ENCODE measurements around the gene TRIM63.

TRIM63 gene

DNA sequence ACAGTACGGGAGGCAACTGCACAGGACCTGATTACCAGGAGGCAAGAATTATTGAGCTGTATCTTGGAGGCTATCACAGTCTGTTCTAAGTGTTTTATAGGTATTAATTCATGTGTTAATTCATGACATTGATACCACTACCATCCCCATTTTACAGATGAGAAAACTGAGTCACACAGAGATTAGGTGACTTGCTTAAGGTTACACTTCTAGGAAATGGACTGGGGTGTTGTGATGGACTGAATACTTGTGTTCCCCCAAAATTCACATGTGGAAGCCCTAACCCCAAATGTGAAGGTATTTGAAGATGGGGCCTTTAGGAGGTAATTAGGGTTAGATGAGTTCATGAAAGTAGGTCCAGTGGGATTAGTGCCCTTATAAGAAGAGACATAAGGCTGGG, 10.1 kb upstream of the TRIM63 start:
- H3K27me3 ChIP-seq (ENCODE audit: control insufficient read depth in 2 of 2, insufficient read depth in 2 of 2, low read length in 2 of 2), result peaks cover 4 to 15% of the 10 kb centered on the region in 2 donors
- no peak overlapping the region for H3K9ac ChIP-seq (ENCODE audit: low read depth in 1 of 2, low read length in 2 of 2)
- peaks cover 0 to 2% of the 10 kb centered on the region in 2 donors for H3K4me1 ChIP-seq (ENCODE audit: control insufficient read depth in 2 of 2, insufficient read depth in 2 of 2, low read length in 2 of 2)
- no peaks in the 10 kb centered on the region for H3K36me3 ChIP-seq (ENCODE audit: control insufficient read depth in 2 of 2, insufficient read depth in 2 of 2, low read length in 2 of 2)
- H3K4me3 ChIP-seq (ENCODE audit: low read length in 2 of 2), result no peak overlapping the region
- H3K27ac ChIP-seq (ENCODE audit: low read depth in 2 of 2, low read length in 2 of 2), result no peak overlapping the region
- no peaks in the 10 kb centered on the region for H3K9me3 ChIP-seq (ENCODE audit: control insufficient read depth in 2 of 2, low read length in 2 of 2)

DNA sequence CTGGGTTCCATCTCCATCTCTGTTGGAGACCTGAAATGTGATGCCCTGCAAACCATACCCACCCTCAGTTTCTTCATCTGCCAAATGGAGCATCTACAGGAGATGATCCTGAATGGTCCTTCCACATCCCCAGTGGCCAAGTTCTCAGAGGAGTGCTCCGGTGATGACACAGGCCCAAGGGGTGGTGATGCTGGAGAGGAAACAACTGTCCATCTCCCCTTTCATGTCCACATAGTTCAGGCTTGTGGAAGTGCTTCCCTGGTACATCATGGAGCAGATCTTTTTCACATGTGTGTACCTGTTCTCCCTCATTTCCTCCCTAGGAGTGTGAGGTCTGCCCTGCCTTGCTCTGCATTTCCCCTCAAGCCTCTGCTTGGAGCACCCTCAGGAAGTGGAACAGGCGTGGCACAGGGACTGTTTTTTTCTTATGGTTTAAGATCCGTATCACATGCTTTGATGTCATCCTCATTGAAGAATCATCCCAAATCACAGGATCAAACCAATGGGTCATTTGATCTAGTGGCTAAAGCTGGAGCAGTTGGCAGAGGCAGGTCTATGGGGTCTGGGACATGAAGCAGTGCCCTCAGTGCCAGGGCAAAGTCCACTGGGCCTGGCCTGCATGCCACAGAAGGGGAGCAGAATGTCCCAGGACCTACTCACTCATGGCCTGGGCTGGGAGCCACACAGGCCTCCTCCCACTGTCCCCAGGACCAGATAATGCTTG, 8.2 kb upstream of the TRIM63 start:
- H3K9me3 ChIP-seq (ENCODE audit: control insufficient read depth in 2 of 2, low read length in 2 of 2), result no peaks in the 10 kb centered on the region
- H3K4me1 ChIP-seq (ENCODE audit: control insufficient read depth in 2 of 2, insufficient read depth in 2 of 2, low read length in 2 of 2), result peaks cover 0 to 2% of the 10 kb centered on the region in 2 donors
- H3K4me3 ChIP-seq (ENCODE audit: low read length in 2 of 2), result no peak overlapping the region

DNA sequence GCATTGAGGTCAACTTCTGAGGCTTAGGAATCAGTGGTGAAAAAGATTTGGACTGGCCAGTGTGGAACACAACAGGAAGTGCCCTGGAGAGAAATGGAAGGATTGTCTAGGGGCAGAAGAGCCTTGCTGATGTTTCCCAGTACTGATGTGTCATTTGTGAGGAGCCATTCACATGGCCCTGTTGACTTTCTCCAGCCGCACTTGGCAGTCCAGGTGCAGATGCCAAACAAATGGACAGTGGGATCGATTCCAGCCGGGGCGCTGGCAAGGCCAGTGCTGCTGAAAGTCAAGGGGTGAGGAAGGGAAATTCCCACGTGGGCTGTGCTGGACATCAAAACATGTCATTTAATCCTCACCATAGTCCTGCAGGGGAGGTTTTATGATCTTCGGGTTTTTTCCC, 4.9 kb upstream of the TRIM63 start:
- H3K36me3 ChIP-seq (ENCODE audit: control insufficient read depth in 2 of 2, insufficient read depth in 2 of 2, low read length in 2 of 2), result no peaks in the 10 kb centered on the region
- H3K9me3 ChIP-seq (ENCODE audit: control insufficient read depth in 2 of 2, low read length in 2 of 2), result no peaks in the 10 kb centered on the region
- no peak overlapping the region for H3K4me3 ChIP-seq (ENCODE audit: low read length in 2 of 2)
- H3K27me3 ChIP-seq (ENCODE audit: control insufficient read depth in 2 of 2, insufficient read depth in 2 of 2, low read length in 2 of 2), result peaks cover 12 to 25% of the 10 kb centered on the region in 2 donors
- no peak overlapping the region for H3K27ac ChIP-seq (ENCODE audit: low read depth in 2 of 2, low read length in 2 of 2)
- H3K9ac ChIP-seq (ENCODE audit: low read depth in 1 of 2, low read length in 2 of 2), result no peak overlapping the region
- H3K4me1 ChIP-seq (ENCODE audit: control insufficient read depth in 2 of 2, insufficient read depth in 2 of 2, low read length in 2 of 2), result peaks cover 0 to 2% of the 10 kb centered on the region in 2 donors

More for the DNA sequence above, 8.2 kb upstream of the TRIM63 start:
- H3K27ac ChIP-seq (ENCODE audit: low read depth in 2 of 2, low read length in 2 of 2), result no peak overlapping the region
- H3K9ac ChIP-seq (ENCODE audit: low read depth in 1 of 2, low read length in 2 of 2), result no peak overlapping the region
- no peaks in the 10 kb centered on the region for H3K36me3 ChIP-seq (ENCODE audit: control insufficient read depth in 2 of 2, insufficient read depth in 2 of 2, low read length in 2 of 2)
- H3K27me3 ChIP-seq (ENCODE audit: control insufficient read depth in 2 of 2, insufficient read depth in 2 of 2, low read length in 2 of 2), result peaks cover 7 to 26% of the 10 kb centered on the region in 2 donors

DNA sequence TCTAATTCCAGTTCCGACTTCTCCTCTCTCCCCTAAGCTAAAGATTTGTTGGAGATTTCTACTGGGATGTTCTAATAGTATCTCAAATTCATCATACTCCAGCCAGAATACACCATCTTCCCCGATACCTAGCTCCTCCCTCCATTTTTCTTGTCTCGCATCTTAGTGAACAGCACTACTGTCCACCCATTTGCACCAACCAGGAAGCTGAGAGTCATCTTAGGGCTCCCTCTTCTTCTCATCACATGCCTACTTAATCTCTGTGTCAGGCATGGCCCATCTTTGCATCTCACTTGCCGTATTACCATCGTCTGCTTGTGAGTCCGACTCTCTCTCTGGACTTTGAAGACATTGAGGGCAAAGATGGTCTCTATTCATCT, 3.5 kb upstream of the TRIM63 start:
- H3K36me3 ChIP-seq (ENCODE audit: control insufficient read depth in 2 of 2, insufficient read depth in 2 of 2, low read length in 2 of 2), result no peaks in the 10 kb centered on the region
- peaks cover 12 to 25% of the 10 kb centered on the region in 2 donors for H3K27me3 ChIP-seq (ENCODE audit: control insufficient read depth in 2 of 2, insufficient read depth in 2 of 2, low read length in 2 of 2)
- H3K4me3 ChIP-seq (ENCODE audit: low read length in 2 of 2), result no peak overlapping the region
- H3K9ac ChIP-seq (ENCODE audit: low read depth in 1 of 2, low read length in 2 of 2), result no peak overlapping the region
- no peaks in the 10 kb centered on the region for H3K9me3 ChIP-seq (ENCODE audit: control insufficient read depth in 2 of 2, low read length in 2 of 2)
- no peak overlapping the region for H3K27ac ChIP-seq (ENCODE audit: low read depth in 2 of 2, low read length in 2 of 2)
- no peaks in the 10 kb centered on the region for H3K4me1 ChIP-seq (ENCODE audit: control insufficient read depth in 2 of 2, insufficient read depth in 2 of 2, low read length in 2 of 2)

DNA sequence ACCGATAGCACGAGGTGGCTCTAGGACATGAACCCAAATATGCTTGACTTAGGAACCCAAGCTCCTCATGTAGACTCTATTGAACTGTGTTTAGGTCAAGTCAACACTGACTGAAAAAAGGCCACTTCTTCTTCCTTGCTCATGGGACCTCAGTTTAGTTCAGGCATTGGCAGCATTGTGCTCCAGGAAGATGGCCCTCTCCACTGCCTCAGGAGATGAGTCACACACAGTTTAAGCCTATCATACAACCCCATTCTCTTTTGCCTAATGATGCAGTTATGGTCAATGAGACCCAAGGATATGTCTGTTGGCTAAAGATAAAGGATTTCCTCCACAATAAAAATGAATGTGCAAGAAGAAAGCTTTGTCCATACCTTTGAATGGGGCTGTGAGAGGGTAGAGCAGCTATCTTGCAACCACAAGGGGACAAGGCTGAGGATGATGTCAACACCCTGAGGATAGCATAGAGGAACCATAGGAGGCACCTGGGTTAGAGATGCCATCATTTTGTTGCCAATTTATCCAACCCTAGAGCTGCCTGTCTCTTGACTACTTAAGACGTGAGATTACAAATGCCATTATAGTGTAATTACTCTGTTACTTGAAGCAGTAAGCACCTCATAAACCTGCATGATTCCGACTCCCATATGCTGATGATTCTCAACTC, 3.0 kb upstream of the TRIM63 start:
- H3K27ac ChIP-seq (ENCODE audit: low read depth in 2 of 2, low read length in 2 of 2), result no peak overlapping the region
- no peaks in the 10 kb centered on the region for H3K4me1 ChIP-seq (ENCODE audit: control insufficient read depth in 2 of 2, insufficient read depth in 2 of 2, low read length in 2 of 2)
- H3K36me3 ChIP-seq (ENCODE audit: control insufficient read depth in 2 of 2, insufficient read depth in 2 of 2, low read length in 2 of 2), result no peaks in the 10 kb centered on the region
- H3K9me3 ChIP-seq (ENCODE audit: control insufficient read depth in 2 of 2, low read length in 2 of 2), result no peaks in the 10 kb centered on the region
- no peak overlapping the region for H3K9ac ChIP-seq (ENCODE audit: low read depth in 1 of 2, low read length in 2 of 2)
- H3K27me3 ChIP-seq (ENCODE audit: control insufficient read depth in 2 of 2, insufficient read depth in 2 of 2, low read length in 2 of 2), result peaks cover 12 to 21% of the 10 kb centered on the region in 2 donors
- no peak overlapping the region for H3K4me3 ChIP-seq (ENCODE audit: low read length in 2 of 2)

DNA sequence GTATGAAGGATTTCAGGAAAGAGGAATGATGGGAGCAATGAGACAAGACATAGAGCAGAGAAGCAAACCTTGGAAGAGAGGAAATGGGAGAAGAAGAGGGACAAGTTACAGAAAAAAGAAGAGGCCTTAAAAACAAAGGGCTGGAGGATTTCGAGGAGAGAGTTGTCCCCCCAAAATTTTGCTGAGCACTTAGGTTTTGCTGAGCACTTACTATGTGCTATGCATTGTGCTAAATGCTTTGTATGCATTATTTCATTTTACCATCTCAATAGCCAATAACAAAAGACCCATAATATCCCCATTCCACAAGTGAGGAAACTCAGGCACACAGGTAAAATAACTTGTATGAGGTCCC, 2.5 kb upstream of the TRIM63 start:
- Histone ChIP-seq H3K9me3 (ENCODE audit: control insufficient read depth in 2 of 2, low read length in 2 of 2) (no peaks in the 10 kb centered on the region), H3K9ac (ENCODE audit: low read depth in 1 of 2, low read length in 2 of 2) (no peak overlapping the region), H3K4me3 (ENCODE audit: low read length in 2 of 2) (no peak overlapping the region), H3K36me3 (ENCODE audit: control insufficient read depth in 2 of 2, insufficient read depth in 2 of 2, low read length in 2 of 2) (no peaks in the 10 kb centered on the region), H3K4me1 (ENCODE audit: control insufficient read depth in 2 of 2, insufficient read depth in 2 of 2, low read length in 2 of 2) (no peaks in the 10 kb centered on the region), H3K27me3 (ENCODE audit: control insufficient read depth in 2 of 2, insufficient read depth in 2 of 2, low read length in 2 of 2) (peaks cover 12 to 19% of the 10 kb centered on the region in 2 donors), H3K27ac (ENCODE audit: low read depth in 2 of 2, low read length in 2 of 2) (no peak overlapping the region)

DNA sequence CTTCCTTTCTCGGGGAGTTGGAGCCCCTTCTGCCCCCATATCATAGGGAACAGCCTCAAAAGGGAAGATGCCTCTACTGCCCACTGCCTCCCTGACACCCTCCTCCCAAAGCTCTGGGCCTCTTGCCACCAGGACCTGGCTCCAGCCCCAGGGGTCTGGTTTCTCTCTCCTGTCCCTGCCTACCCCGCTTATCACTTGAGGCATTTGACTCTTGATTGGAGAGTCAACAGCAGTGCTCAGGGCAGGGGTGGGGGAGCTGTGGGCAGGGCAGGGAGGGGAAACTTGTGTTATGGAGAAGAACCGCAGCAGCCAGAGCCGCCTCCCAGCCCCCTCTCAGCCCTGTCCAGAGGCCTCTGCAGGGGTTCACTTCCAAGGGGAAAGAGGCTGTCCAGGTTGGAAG, 573 bp downstream of the TRIM63 start:
- Histone ChIP-seq H3K4me3 (ENCODE audit: low read length in 2 of 2) (no peak overlapping the region), H3K9ac (ENCODE audit: low read depth in 1 of 2, low read length in 2 of 2) (no peak overlapping the region), H3K27ac (ENCODE audit: low read depth in 2 of 2, low read length in 2 of 2) (no peak overlapping the region), H3K4me1 (ENCODE audit: control insufficient read depth in 2 of 2, insufficient read depth in 2 of 2, low read length in 2 of 2) (no peaks in the 10 kb centered on the region), H3K27me3 (ENCODE audit: control insufficient read depth in 2 of 2, insufficient read depth in 2 of 2, low read length in 2 of 2) (peaks cover 4 to 7% of the 10 kb centered on the region in 2 donors), H3K9me3 (ENCODE audit: control insufficient read depth in 2 of 2, low read length in 2 of 2) (no peaks in the 10 kb centered on the region), H3K36me3 (ENCODE audit: control insufficient read depth in 2 of 2, insufficient read depth in 2 of 2, low read length in 2 of 2) (no peaks in the 10 kb centered on the region)

DNA sequence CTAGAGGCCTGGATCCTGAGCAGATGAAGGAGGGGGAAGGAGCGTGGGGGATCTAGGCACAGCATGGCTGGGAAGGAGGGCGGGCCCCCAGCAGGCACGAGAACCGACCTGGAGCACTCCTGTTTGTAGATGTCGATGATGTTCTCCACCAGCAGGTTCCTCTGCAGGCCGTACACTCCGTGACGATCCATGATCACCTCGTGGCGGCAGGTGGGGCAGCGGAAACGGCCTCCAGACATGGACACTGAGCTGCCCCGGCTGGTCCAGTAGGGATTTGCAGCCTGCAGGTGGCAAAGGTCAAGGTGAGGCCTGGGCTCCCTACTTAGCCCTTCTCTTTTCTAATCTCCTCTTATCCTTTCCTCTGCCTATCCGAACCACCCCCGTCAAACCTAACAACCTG, 1.3 kb downstream of the TRIM63 start:
- Histone ChIP-seq H3K9me3 (ENCODE audit: control insufficient read depth in 2 of 2, low read length in 2 of 2) (no peaks in the 10 kb centered on the region), H3K9ac (ENCODE audit: low read depth in 1 of 2, low read length in 2 of 2) (no peak overlapping the region), H3K36me3 (ENCODE audit: control insufficient read depth in 2 of 2, insufficient read depth in 2 of 2, low read length in 2 of 2) (no peaks in the 10 kb centered on the region), H3K27ac (ENCODE audit: low read depth in 2 of 2, low read length in 2 of 2) (no peak overlapping the region), H3K4me1 (ENCODE audit: control insufficient read depth in 2 of 2, insufficient read depth in 2 of 2, low read length in 2 of 2) (no peaks in the 10 kb centered on the region), H3K27me3 (ENCODE audit: control insufficient read depth in 2 of 2, insufficient read depth in 2 of 2, low read length in 2 of 2) (peaks cover 4 to 7% of the 10 kb centered on the region in 2 donors), H3K4me3 (ENCODE audit: low read length in 2 of 2) (no peak overlapping the region)

DNA sequence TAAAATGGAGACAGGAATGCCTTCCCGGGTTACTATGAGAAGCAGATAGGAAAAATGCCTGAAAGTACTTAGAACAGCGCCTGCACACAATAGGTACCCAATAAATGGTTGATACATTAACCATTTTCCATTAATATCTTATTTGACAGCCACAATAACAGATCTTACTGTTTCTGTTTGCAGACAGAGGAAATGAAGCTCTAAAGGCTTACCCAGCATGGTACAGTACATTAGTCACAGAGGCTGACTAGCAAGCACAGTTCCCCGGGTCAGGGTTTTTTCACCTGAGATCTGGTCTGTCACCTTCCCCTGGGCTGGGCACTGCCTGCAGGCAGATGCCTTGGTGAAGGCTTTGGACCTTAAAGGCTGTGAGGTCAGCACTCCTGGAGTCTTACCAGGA, 2.9 kb downstream of the TRIM63 start:
- H3K4me3 ChIP-seq (ENCODE audit: low read length in 2 of 2), result no peak overlapping the region
- no peaks in the 10 kb centered on the region for H3K36me3 ChIP-seq (ENCODE audit: control insufficient read depth in 2 of 2, insufficient read depth in 2 of 2, low read length in 2 of 2)
- no peak overlapping the region for H3K27ac ChIP-seq (ENCODE audit: low read depth in 2 of 2, low read length in 2 of 2)
- peaks cover 0 to 3% of the 10 kb centered on the region in 2 donors for H3K27me3 ChIP-seq (ENCODE audit: control insufficient read depth in 2 of 2, insufficient read depth in 2 of 2, low read length in 2 of 2)
- no peaks in the 10 kb centered on the region for H3K9me3 ChIP-seq (ENCODE audit: control insufficient read depth in 2 of 2, low read length in 2 of 2)
- no peak overlapping the region for H3K9ac ChIP-seq (ENCODE audit: low read depth in 1 of 2, low read length in 2 of 2)
- H3K4me1 ChIP-seq (ENCODE audit: control insufficient read depth in 2 of 2, insufficient read depth in 2 of 2, low read length in 2 of 2), result no peaks in the 10 kb centered on the region

DNA sequence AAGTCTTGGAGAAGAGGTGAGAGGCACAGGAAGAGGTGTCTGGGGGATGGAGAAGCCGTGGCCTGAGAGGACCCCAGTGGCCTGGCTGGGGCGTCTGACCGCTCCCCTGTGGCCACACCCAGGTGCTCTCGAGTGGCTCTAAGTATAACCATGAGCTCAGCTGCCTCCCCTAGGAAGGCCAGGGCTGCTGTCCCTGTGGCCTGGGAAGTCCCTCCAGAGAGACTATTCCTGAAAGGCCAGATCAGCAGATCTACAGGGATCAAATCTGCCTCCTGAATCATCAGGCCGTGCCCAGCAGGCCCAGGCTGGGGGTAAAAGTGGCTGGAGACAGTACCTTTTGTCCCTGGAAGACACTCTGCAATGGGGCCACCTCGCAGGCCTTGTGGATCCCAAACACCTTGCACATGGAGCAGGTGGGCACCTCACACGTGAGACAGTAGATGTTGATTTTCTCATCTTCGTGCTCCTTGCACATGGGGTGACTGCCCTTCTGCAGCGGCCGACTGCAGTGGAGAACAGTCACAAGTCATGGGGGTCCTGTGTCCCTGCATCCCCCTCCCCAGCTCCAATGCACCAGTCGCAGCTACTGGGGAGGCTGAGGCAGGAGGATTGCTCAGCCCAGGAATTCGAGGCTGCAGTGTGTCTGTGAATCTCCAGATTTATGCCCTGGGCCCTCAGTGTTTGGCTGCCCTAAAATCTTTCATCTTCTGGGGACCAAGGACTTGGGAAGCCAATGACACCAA, 6.4 kb downstream of the TRIM63 start:
- Histone ChIP-seq H3K36me3 (ENCODE audit: control insufficient read depth in 2 of 2, insufficient read depth in 2 of 2, low read length in 2 of 2) (no peaks in the 10 kb centered on the region), H3K4me3 (ENCODE audit: low read length in 2 of 2) (no peak overlapping the region), H3K27me3 (ENCODE audit: control insufficient read depth in 2 of 2, insufficient read depth in 2 of 2, low read length in 2 of 2) (peaks cover 0 to 3% of the 10 kb centered on the region in 2 donors), H3K9me3 (ENCODE audit: control insufficient read depth in 2 of 2, low read length in 2 of 2) (no peaks in the 10 kb centered on the region), H3K4me1 (ENCODE audit: control insufficient read depth in 2 of 2, insufficient read depth in 2 of 2, low read length in 2 of 2) (no peaks in the 10 kb centered on the region), H3K9ac (ENCODE audit: low read depth in 1 of 2, low read length in 2 of 2) (no peak overlapping the region), H3K27ac (ENCODE audit: low read depth in 2 of 2, low read length in 2 of 2) (no peak overlapping the region)
